IMR-90 (cell line): ENCODE data around the gene CDK5R1. TPM values are rescaled to one million over a fixed set of nuclear protein-coding genes. Genes with fewer than 3 reads are reported as not detected.

Experiments
- ATAC-seq: fragments of 200-7000 bp; cut with Tn5 transposase; 2 replicates; pipeline ENCODE4 v1.9.1; 2020; ENCODE audit warnings: low read depth, mild to moderate bottlenecking, moderate library complexity
- BruUV-seq: library from RNA; stranded (reverse); fragments of 400-500 nt; replicated peaks from 2 replicates; lab custom pipeline; 2021; lab: Mats Ljungman, UMichigan
- CTCF ChIA-PET: fragments of 300-600 bp; formaldehyde crosslinking; extraction: SDS; loops from one replicate; lab custom pipeline; 2021; ENCODE audit warnings: antibody characterized with exemption; lab: Yijun Ruan, JAX
- POLR2A ChIA-PET: fragments of 300-600 bp; sonication (Branson Sonifier 250); formaldehyde crosslinking; loops from one replicate; lab custom pipeline; 2022; ENCODE audit warnings: antibody characterized with exemption; ENCODE audit not compliant: unreplicated experiment; lab: Charles Lee
- DNase-seq: peaks from one replicate; pipeline ENCODE4 v3.0.0; 2013
- H2AFZ ChIP-seq: replicated peaks from 2 replicates; pipeline ENCODE3; 2013; ENCODE audit warnings: low read length, mild to moderate bottlenecking; ENCODE audit not compliant: poor library complexity
- H2AK5ac ChIP-seq: 2 replicates; pipeline ENCODE4 v1.6.1; 2013; ENCODE audit warnings: low read depth, low read length, inconsistent platforms
- H2AK9ac ChIP-seq: replicated peaks from 2 replicates; pipeline ENCODE3; 2013; ENCODE audit warnings: mild to moderate bottlenecking, low read depth, low read length, moderate library complexity; ENCODE audit not compliant: poor library complexity
- H2BK120ac ChIP-seq: 2 replicates; pipeline ENCODE4 v1.6.1; 2013; ENCODE audit warnings: low read depth, low read length, inconsistent platforms
- H2BK15ac ChIP-seq: 3 replicates; pipeline ENCODE4 v1.6.1; 2013; ENCODE audit warnings: low read depth, low read length, inconsistent platforms
- H2BK20ac ChIP-seq: 2 replicates; pipeline ENCODE4 v1.6.1; 2013; ENCODE audit warnings: low read depth, mild to moderate bottlenecking, inconsistent platforms, low read length, moderate library complexity
- H2BK5ac ChIP-seq: 2 replicates; pipeline ENCODE4 v1.6.1; 2013; ENCODE audit warnings: mild to moderate bottlenecking, low read depth, low read length, inconsistent platforms; ENCODE audit not compliant: poor library complexity, severe bottlenecking
- H3K14ac ChIP-seq: replicated peaks from 2 replicates; pipeline ENCODE4 v1.6.1; 2013; ENCODE audit warnings: low read depth, low read length, inconsistent platforms
- H3K18ac ChIP-seq: 2 replicates; pipeline ENCODE4 v1.6.1; 2013; ENCODE audit warnings: low read depth, low read length, control low read depth
- H3K23ac ChIP-seq: 2 replicates; pipeline ENCODE4 v1.6.1; 2013; ENCODE audit warnings: low read depth, low read length, inconsistent platforms
- H3K27ac ChIP-seq: 2 replicates; pipeline ENCODE4 v1.5.1; 2013; ENCODE audit warnings: mild to moderate bottlenecking, control low read depth, low read length; ENCODE audit not compliant: insufficient read depth
- H3K27me3 ChIP-seq: 2 replicates; pipeline ENCODE4 v1.6.1; 2013; ENCODE audit warnings: low read length; ENCODE audit not compliant: control insufficient read depth, insufficient read depth
- H3K36me3 ChIP-seq: 2 replicates; pipeline ENCODE4 v1.6.1; 2013; ENCODE audit warnings: low read length, mixed read lengths; ENCODE audit not compliant: control insufficient read depth, insufficient read depth
- H3K4ac ChIP-seq: 2 replicates; pipeline ENCODE4 v1.6.1; 2013; ENCODE audit warnings: low read depth, low read length, inconsistent platforms
- H3K4me1 ChIP-seq: 2 replicates; pipeline ENCODE4 v1.6.1; 2013; ENCODE audit warnings: low read length, mixed read lengths; ENCODE audit not compliant: control insufficient read depth, insufficient read depth
- H3K4me2 ChIP-seq: 2 replicates; pipeline ENCODE4 v1.6.1; 2013; ENCODE audit warnings: low read depth, mild to moderate bottlenecking, control low read depth, low read length, moderate library complexity
- H3K4me3 ChIP-seq: 2 replicates; pipeline ENCODE4 v1.5.1; 2013; ENCODE audit warnings: low read depth, mild to moderate bottlenecking, control low read depth, low read length, moderate library complexity; ENCODE audit not compliant: insufficient read depth
- H3K56ac ChIP-seq: 2 replicates; pipeline ENCODE4 v1.6.1; 2013; ENCODE audit warnings: low read length, inconsistent platforms; ENCODE audit not compliant: insufficient read depth; ENCODE audit errors: extremely low read depth
- H3K79me1 ChIP-seq, 2 experiments: 2 replicates each; pipeline ENCODE4 v1.6.1; 2013; ENCODE audit warnings: low read length in 2 of 2, inconsistent platforms in 1 of 2, low read depth in 1 of 2
- H3K9ac ChIP-seq: 2 replicates; pipeline ENCODE4 v1.6.1; 2013; ENCODE audit warnings: low read depth, low read length, control low read depth
- H3K9me1 ChIP-seq: 2 replicates; pipeline ENCODE4 v1.6.1; 2013; ENCODE audit warnings: low read length, inconsistent platforms; ENCODE audit not compliant: insufficient read depth
- H3K9me3 ChIP-seq: 2 replicates; pipeline ENCODE4 v1.6.1; 2013; ENCODE audit warnings: low read length; ENCODE audit not compliant: control insufficient read depth, insufficient read depth
- H4K20me1 ChIP-seq: 2 replicates; pipeline ENCODE4 v1.6.1; 2013; ENCODE audit warnings: low read length, inconsistent platforms; ENCODE audit not compliant: insufficient read depth
- H4K5ac ChIP-seq: 2 replicates; pipeline ENCODE4 v1.6.1; 2013; ENCODE audit warnings: mild to moderate bottlenecking, low read depth, low read length, control low read depth
- H4K8ac ChIP-seq, 2 experiments: 2 replicates each; pipeline ENCODE4 v1.6.1; 2013; ENCODE audit warnings: low read depth in 2 of 2, low read length in 2 of 2, control low read depth in 1 of 2, inconsistent platforms in 1 of 2
- H4K91ac ChIP-seq: 2 replicates; pipeline ENCODE4 v1.6.1; 2013; ENCODE audit warnings: low read depth, low read length, inconsistent platforms; ENCODE audit not compliant: insufficient read depth
- MAZ ChIP-seq: IDR thresholded peaks from 2 replicates; pipeline ENCODE4 v1.6.1; 2012; ENCODE audit warnings: low read depth, mild to moderate bottlenecking, low read length, improper control_type of control experiment, moderate library complexity, borderline replicate concordance
- WGBS, 2 experiments: methylation state at CpG; one replicate each; pipeline versions ENCODE4 v1.1.5 to v1.1.7; 2013; ENCODE audit warnings: missing lambda C conversion rate in 2 of 2; ENCODE audit not compliant: insufficient read length in 1 of 2; ENCODE audit errors: extremely low coverage in 2 of 2; 5-methylcytosine and 5-hydroxymethylcytosine counted together
- dilution Hi-C: fragments of 300-500 bp; cut with HindIII; formaldehyde crosslinking; loops from one replicate; pipeline ENCODE4 v1.14.3; 2018; ENCODE audit warnings: low sequenced_read_pairs; ENCODE audit not compliant: unreplicated experiment
- in situ Hi-C: fragments of 300-500 bp; cut with MboI; formaldehyde crosslinking; loops from 3 replicates; pipeline ENCODE4 v1.14.3; 2019; ENCODE audit warnings: low sequenced_read_pairs, inconsistent platforms, mixed read lengths
- intact Hi-C: fragments of 100-400 bp; cut with micrococcal nuclease; formaldehyde crosslinking; loops from 2 replicates; pipeline ENCODE4 v1.10.0; 2022
- polyA plus RNA-seq, 3 experiments: library from polyadenylated mRNA; depleted of rRNA; stranded (reverse); fragments of >200 nt; gene quantifications; 2 replicates each; pipeline ENCODE4 v1.2.3, GENCODE V29; 2012; ENCODE audit warnings: low replicate concordance in 1 of 3
- total RNA-seq: library from RNA; depleted of rRNA; stranded (reverse); fragments of >200 nt; gene quantifications from 2 replicates; pipeline ENCODE4 v1.2.3, GENCODE V29; 2012

CDK5R1 gene
- total and polyA plus RNA-seq, 2 of the 4 experiments (the other 2 are of a cell fraction): 0.36 to 0.74 TPM

DNA sequence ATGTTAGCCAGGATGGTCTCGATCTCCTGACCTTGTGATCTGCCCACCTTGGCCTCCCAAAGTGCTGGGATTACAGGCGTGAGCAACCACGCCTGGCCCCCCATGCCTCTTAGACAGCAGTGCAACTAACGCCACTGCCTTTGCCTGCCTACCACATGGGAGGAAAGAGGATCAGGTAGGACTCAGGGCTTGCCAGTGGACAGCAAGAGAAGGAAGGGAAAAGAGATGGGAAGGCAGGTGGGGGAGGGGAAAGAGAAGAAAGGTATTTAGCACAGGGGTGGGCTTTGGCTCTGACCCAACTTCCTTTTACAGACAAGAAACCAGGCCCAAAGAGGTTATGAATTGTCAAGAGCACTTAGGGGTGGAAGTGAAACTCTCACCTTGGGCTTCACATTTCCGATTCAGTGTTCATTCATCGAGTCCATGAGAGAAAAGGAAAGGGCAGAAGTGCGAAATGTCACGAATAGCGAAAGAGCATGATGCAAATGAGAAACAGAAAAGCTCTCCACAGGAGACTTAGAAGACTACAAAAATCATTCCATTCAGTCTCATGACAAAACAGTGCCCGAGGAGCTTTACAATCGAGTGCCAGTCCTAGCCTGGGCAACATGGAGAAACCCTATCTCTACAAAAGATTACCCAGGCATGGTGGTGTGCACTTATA lies 36.4 kb downstream of the CDK5R1 start:
- no TSS peak for BruUV-seq
- 60% methylated on average over 1 of the region's 11 CpGs; no CpG with 5 or more reads in 1 of the 2 experiments for WGBS, 2 experiments
- no peak overlapping the region for H2BK20ac ChIP-seq

More for the DNA sequence above, 36.4 kb downstream of the CDK5R1 start:
- in situ Hi-C loops: no loop called here
- intact Hi-C loops: no loop called here
- ChIA-PET POLR2A (no interaction called here), CTCF (no interaction called here)
- H4K91ac ChIP-seq: no peak overlapping the region
- H4K5ac ChIP-seq: no peak overlapping the region
- no peaks in the 10 kb centered on the region for H3K79me1 ChIP-seq
- 0 out of 2 replicates have a peak, but pooled peaks cover 2% of the 10 kb centered on the region for H3K9me1 ChIP-seq
- no peak for ATAC-seq
- peak overlapping the region; percentile 37 for H2AK9ac ChIP-seq
- H3K9ac ChIP-seq: no peak overlapping the region
- H3K4me1 ChIP-seq: no peaks in the 10 kb centered on the region; the same call in 1 of the 2 replicates
- no peak overlapping the region for H4K8ac ChIP-seq
- H3K23ac ChIP-seq: no peak overlapping the region
- no peaks in the 10 kb centered on the region for H4K20me1 ChIP-seq
- no peak overlapping the region for H3K27ac ChIP-seq
- H2AFZ ChIP-seq: no peak overlapping the region
- no peak overlapping the region for H2BK5ac ChIP-seq
- H3K4ac ChIP-seq: no peak overlapping the region
- no peak overlapping the region for H3K18ac ChIP-seq
- no peak overlapping the region for H2AK5ac ChIP-seq
- no peak overlapping the region for H3K14ac ChIP-seq
- H3K4me2 ChIP-seq: no peak overlapping the region
- H2BK15ac ChIP-seq: no peak overlapping the region
- no peak for DNase-seq
- no peak overlapping the region for H3K4me3 ChIP-seq
- H2BK120ac ChIP-seq: no peak overlapping the region
- dilution Hi-C loops: no loop called here
- TF ChIP-seq MAZ: no peak
- H3K27me3 ChIP-seq: peaks cover 11% of the 10 kb centered on the region
- no peaks in the 10 kb centered on the region for H3K36me3 ChIP-seq
- H3K56ac ChIP-seq: no peak overlapping the region
- H3K9me3 ChIP-seq: no peaks in the 10 kb centered on the region
